Right lobe of liver (tissue), 6 donors: ENCODE results near the gene SLC2A8. TPM values are rescaled to one million over a fixed set of nuclear protein-coding genes. Genes with fewer than 3 reads are reported as not detected.

ENCODE experiments used
- ATAC-seq, 4 donors: fragments of 200-7000 bp; cut with Tn5 transposase; one replicate each; pipeline ENCODE4 v1.9.1; 2020; ENCODE audit warnings: mild to moderate bottlenecking in 4 of 4, moderate library complexity in 4 of 4
- DNase-seq, 3 donors: peaks; one replicate each; pipeline ENCODE4 v3.0.0-alpha.2; 2020
- H3K27ac ChIP-seq, 3 donors: fragments of 200-600 bp; one replicate each; pipeline ENCODE4 v1.8.0; 2022
- H3K27me3 ChIP-seq, 2 donors: fragments of 200-600 bp; one replicate each; pipeline ENCODE4 v1.8.0; 2022
- H3K36me3 ChIP-seq, 4 donors: fragments of 200-600 bp; sonication (generic) in 1 of 4; one replicate each; pipeline versions ENCODE4 v1.5.1 to v1.8.0; 2017 to 2022; ENCODE audit warnings: control low read depth in 1 of 4
- H3K4me1 ChIP-seq, 4 donors: fragments of 200-600 bp; sonication (generic) in 1 of 4; one replicate each; pipeline versions ENCODE4 v1.5.1 to v1.8.0; 2017 to 2022; ENCODE audit warnings: control low read depth in 1 of 4
- H3K4me3 ChIP-seq, 3 donors: fragments of 200-600 bp; one replicate each; pipeline ENCODE4 v1.8.0; 2022
- H3K9me3 ChIP-seq, 4 donors: fragments of 200-600 bp; sonication (generic) in 1 of 4; one replicate each; pipeline versions ENCODE4 v1.5.1 to v1.8.0; 2017 to 2022; ENCODE audit warnings: control low read depth in 1 of 4
- CTCF ChIP-seq, 4 donors: fragments of 200-600 bp in 3 of 4; fragments of 450-650 bp in 1 of 4; IDR thresholded peaks; one replicate each; pipeline versions ENCODE4 v1.5.1 to v1.8.0; 2016 to 2022; ENCODE audit warnings: antibody characterized with exemption in 4 of 4, mild to moderate bottlenecking in 2 of 4
- POLR2A ChIP-seq: fragments of 450-650 bp; IDR thresholded peaks from one replicate; pipeline ENCODE4 v1.6.1; 2017; ENCODE audit warnings: antibody characterized with exemption, mild to moderate bottlenecking
- WGBS: methylation state at CpG from one replicate; pipeline ENCODE4 v1.1.6; 2018; ENCODE audit warnings: low coverage, low lambda C conversion rate; ENCODE audit not compliant: insufficient coverage; ENCODE audit errors: missing lambda C conversion rate; 5-methylcytosine and 5-hydroxymethylcytosine counted together
- intact Hi-C, 2 donors: fragments of 100-400 bp; cut with DNase I; formaldehyde crosslinking; loops; one replicate each; pipeline versions ENCODE4 v1.11.2 to v1.14.1; 2022
- total RNA-seq, 6 experiments: library from RNA; depleted of rRNA in 2 of 6; stranded (reverse); fragments of >200 nt in 2 of 6; fragmentation: NEBNext Ultra II Directional in 3 of 6; extraction: Animal tissue kit (Norgen Biotek cat#: 25700) in 3 of 6; gene quantifications; one replicate each; pipeline versions ENCODE4 v1.1.0 to v1.2.4, GENCODE V29; 2016 to 2023
- donor health status: DM: no; HTN: yes; CAD: no.
- donor health status: DM: no; HTN: no; CAD: no.
- donor health status: DM: no; HTN: no; CAD: no.
- donor health status: DM: no; HTN: yes; CAD: no.
- donor health status: DM: no; HTN: yes; CAD: no.

The SLC2A8 gene
- total RNA-seq, 6 experiments from 2014 or later, result 16.2 to 25.0 (median 18.8) TPM

GRCh38 chr9:127370672-127371648, 26.0 kb upstream of the SLC2A8 start:
- no peak overlapping the region for H3K27ac ChIP-seq

GRCh38 chr9:127380479-127380878, 16.5 kb upstream of the SLC2A8 start:
- no peak for DNase-seq
- peaks cover 0 to 2% (median 0%) of the 10 kb centered on the region in 4 donors for H3K9me3 ChIP-seq
- no peaks in the 10 kb centered on the region for H3K36me3 ChIP-seq
- intact Hi-C loops, result no loop called here
- H3K27me3 ChIP-seq, result no peaks in the 10 kb centered on the region
- H3K4me1 ChIP-seq, result no peaks in the 10 kb centered on the region
- no peak overlapping the region for H3K27ac ChIP-seq
- TF ChIP-seq CTCF (IDR thresholded peaks at IDR 0.05) (no peak), POLR2A (no peak)
- H3K4me3 ChIP-seq, result no peak overlapping the region
- no peak for ATAC-seq
- WGBS, result 89% methylated on average over 3 of the region's 3 CpGs

More at GRCh38 chr9:127370672-127371648, 26.0 kb upstream of the SLC2A8 start:
- no peak for ATAC-seq
- TF ChIP-seq CTCF (IDR thresholded peaks at IDR 0.05) (no peak), POLR2A (no peak)
- no peak overlapping the region for H3K4me3 ChIP-seq
- H3K9me3 ChIP-seq, result no peaks in the 10 kb centered on the region
- no peaks in the 10 kb centered on the region for H3K4me1 ChIP-seq
- intact Hi-C loops, result no loop called here
- no peaks in the 10 kb centered on the region for H3K36me3 ChIP-seq
- 86% methylated on average over 12 of the region's 13 CpGs for WGBS
- DNase-seq, result no peak
- H3K27me3 ChIP-seq, result no peaks in the 10 kb centered on the region

GRCh38 chr9:127382541-127382940, 14.4 kb upstream of the SLC2A8 start:
- H3K4me3 ChIP-seq, result no peak overlapping the region
- intact Hi-C loops, result no loop called here
- ATAC-seq, result no peak
- DNase-seq, result no peak
- 57% methylated on average over 2 of the region's 2 CpGs for WGBS
- no peak overlapping the region for H3K27ac ChIP-seq
- no peak for TF ChIP-seq CTCF (IDR thresholded peaks at IDR 0.05)
- no peaks in the 10 kb centered on the region for H3K4me1 ChIP-seq
- H3K27me3 ChIP-seq, result no peaks in the 10 kb centered on the region
- H3K36me3 ChIP-seq, result no peaks in the 10 kb centered on the region
- peaks cover 0 to 2% (median 0%) of the 10 kb centered on the region in 4 donors for H3K9me3 ChIP-seq

GRCh38 chr9:127384016-127384730, 12.8 kb upstream of the SLC2A8 start:
- no peak for TF ChIP-seq POLR2A
- TF ChIP-seq CTCF (IDR thresholded peaks at IDR 0.05), result no peak
- intact Hi-C loops, result no loop called here
- ATAC-seq (no peak), DNase-seq (peak in 1 of 3 donors; percentile 0)
- H3K36me3 ChIP-seq, result no peaks in the 10 kb centered on the region
- H3K4me1 ChIP-seq, result no peaks in the 10 kb centered on the region
- WGBS, result 82% methylated on average over 9 of the region's 11 CpGs
- no peak overlapping the region for H3K4me3 ChIP-seq
- H3K9me3 ChIP-seq, result peaks cover 0 to 2% (median 0%) of the 10 kb centered on the region in 4 donors
- no peak overlapping the region for H3K27ac ChIP-seq
- H3K27me3 ChIP-seq, result no peaks in the 10 kb centered on the region
